Left lobe of liver (tissue), 2 donors: ENCODE measurements around the gene GPR162. TPM values are rescaled to one million over a fixed set of nuclear protein-coding genes. Genes with fewer than 3 reads are reported as not detected.

Experiments
- ATAC-seq: fragments of 200-7000 bp; cut with Tn5 transposase; one replicate; pipeline ENCODE4 v1.9.1; 2020; ENCODE audit warnings: mild to moderate bottlenecking, moderate library complexity
- DNase-seq: peaks from one replicate; pipeline ENCODE4 v3.0.0-alpha.2; 2020; ENCODE audit warnings: low spot score
- total RNA-seq: library from RNA; stranded (reverse); gene quantifications from one replicate; pipeline ENCODE4 v1.2.1, GENCODE V29; 2021
- donor health status: DM: no; HTN: no; CAD: no; lungs with moderate emphysema.
- donor health status: DM: no; HTN: yes; CAD: no.

GPR162 gene
- total RNA-seq = 1.3 TPM

DNA sequence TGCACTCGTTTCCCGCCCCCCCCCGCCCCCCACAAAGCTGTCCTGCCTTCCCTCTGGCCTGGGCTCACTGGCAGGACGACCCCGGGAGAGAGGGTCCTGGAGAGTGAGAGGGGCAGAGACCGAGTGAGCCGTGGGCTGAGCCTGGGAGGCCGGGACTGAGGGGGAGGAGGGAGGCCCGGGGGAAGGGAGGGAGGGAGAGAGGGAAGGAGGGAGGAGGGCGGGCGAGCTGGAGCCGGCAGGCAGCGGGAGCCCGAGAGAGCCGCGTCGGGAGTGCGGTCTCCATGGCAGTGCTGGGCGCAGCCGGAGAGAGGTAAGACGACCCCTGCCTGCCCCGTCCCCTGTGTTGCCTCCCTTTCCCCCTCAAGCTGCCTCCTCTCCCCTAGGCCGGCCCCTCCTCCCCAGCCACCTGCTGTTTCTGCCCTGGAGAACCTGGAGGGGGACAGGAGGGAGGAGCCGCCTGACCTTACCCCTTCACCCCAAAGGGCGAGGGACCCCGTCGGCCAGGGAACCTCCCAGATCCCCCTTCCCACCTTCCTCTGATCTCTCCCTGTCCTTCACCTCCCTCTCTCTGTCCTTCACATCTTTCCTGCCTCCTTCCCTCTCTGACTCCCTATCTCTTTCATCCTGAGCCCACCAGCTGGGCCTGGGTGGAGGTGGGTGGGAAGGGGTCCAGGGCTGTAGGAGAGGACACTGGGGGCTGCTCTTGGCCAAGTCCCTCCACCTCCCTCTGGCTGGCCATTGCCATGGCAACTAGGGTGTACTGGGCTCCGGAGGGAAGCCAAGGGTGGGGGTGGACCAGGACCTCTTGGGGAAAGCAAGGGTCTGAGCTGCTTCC is at the start of gene GPR162:
GPR162 (plus strand) TSS at position 231 of the 835 bp plus-strand sequence. CDS start 2,078 bp downstream, outside the sequence.
- ATAC-seq = peak; percentile 37
- DNase-seq = no peak

DNA sequence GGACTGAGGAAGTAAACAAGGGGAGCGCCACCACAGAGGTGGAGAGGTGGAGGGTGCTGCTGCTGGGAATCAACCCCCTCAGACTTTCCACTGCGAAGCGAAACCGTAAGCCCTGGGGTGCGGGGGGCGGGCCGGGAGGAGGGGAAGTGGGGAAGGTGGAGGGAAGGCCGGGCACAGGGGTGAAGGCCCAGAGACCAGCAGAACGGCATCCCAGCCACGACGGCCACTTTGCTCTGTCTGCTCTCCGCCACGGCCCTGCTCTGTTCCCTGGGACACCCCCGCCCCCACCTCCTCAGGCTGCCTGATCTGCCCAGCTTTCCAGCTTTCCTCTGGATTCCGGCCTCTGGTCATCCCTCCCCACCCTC is 49.3 kb upstream of the GPR162 start, which contains the start of gene LAG3:
LAG3 (plus strand) TSS at position 190 of the 365 bp plus-strand sequence. CDS start 333 bp downstream, outside the sequence.
- peak; percentile 12 for ATAC-seq

GRCh38 chr12:6772726-6773589 is 48.7 kb upstream of the GPR162 start:
- DNase-seq = no peak
- no peak for ATAC-seq

More for the DNA sequence above, 49.3 kb upstream of the GPR162 start, which contains the start of gene LAG3:
- DNase-seq = no peak

GRCh38 chr12:6773590-6774351 is 47.9 kb upstream of the GPR162 start:
- no peak for DNase-seq

GRCh38 chr12:6774499-6775062 is 47.0 kb upstream of the GPR162 start:
- no peak for DNase-seq
- ATAC-seq = no peak

More at GRCh38 chr12:6773590-6774351, 47.9 kb upstream of the GPR162 start:
- no peak for ATAC-seq

DNA sequence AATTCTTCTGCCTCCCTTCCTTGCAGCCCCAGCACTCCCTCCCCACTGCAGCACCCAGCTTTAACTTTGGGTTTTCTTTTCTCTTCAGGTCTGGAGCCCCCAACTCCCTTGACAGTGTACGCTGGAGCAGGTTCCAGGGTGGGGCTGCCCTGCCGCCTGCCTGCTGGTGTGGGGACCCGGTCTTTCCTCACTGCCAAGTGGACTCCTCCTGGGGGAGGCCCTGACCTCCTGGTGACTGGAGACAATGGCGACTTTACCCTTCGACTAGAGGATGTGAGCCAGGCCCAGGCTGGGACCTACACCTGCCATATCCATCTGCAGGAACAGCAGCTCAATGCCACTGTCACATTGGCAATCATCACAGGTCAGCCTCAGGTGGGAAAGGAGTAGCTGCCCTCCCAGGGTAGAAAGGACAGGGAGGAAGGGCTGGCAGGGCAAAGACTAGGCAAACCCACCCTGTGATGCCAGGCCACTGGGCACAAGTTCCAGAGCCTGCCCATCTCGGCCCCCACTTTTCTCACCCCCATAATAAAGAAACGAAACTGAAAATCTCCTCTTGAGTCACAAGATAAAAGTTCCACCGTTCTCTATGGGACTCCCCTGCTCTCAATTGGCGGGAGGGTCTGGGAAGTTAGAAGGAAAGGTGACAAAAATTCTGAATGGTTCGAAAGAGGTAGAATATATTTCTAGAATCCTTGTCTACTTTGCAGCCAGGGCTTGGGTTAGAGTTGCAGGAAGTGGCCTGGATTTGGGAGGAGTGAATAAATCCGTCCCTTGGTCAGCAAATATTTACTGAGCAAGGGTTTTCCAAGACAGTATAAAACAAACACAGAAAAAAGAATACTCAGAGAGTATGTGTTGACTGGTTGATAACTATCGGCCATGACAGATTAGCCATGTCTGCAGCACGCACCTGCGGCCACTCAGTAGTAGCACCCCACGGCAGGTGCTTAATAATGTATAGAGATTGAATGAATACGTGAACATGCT is 46.1 kb upstream of the GPR162 start:
- ATAC-seq = peak; percentile 19
- DNase-seq = no peak

GRCh38 chr12:6777386-6777785 is 44.2 kb upstream of the GPR162 start:
- no peak for ATAC-seq
- no peak for DNase-seq

- ATAC-seq (peak; percentile 26), DNase-seq (no peak)
Observed at GRCh38 chr12:6778217-6778573, 43.4 kb upstream of the GPR162 start.

DNA sequence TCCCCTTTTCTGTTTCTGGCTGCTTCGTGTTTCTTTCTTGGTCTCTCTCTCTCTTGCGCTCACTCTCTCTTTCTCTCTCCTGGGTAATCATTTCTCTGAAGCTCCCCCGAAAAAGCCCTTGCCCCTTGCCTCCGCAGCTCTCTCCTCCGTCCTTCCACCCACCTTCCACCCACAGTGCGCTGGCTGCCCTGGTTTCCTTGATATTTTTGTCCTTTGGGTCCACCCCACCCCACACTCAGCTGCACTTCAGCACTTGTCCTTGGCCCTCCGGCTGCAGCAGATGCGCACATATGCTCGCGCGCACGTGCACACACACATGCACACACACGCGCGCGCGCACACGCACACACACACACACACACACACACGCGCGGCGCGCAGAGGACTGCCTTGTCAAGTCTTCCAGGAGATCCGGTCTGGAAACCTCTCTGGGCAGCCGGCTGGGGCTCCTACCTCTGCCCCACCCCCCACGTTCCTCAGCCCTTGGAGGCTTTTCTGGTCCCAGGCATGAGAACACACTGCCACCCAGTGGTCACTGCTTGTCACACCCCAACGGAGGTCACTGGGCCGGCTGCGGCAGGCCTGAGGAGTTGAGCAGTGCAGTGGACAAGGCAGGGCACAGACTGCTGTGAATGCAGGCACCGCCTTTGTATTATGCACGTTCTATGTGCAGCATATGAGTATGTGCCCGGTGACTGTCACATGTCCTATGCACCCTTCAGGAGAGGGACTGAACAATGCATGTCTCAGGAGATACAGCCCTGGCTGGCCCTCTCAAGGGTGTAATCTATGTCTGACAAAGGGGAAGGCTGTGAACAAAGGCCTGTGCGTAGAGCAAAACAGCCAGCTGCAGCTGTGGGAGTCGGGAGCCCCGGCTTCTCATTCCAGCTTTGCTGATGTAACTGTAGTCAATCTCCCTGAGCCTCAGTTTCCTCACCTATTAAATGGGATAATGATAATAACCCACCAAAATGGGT is 42.8 kb upstream of the GPR162 start:
- ATAC-seq = peak; percentile 90
- peak; percentile 97 for DNase-seq

DNA sequence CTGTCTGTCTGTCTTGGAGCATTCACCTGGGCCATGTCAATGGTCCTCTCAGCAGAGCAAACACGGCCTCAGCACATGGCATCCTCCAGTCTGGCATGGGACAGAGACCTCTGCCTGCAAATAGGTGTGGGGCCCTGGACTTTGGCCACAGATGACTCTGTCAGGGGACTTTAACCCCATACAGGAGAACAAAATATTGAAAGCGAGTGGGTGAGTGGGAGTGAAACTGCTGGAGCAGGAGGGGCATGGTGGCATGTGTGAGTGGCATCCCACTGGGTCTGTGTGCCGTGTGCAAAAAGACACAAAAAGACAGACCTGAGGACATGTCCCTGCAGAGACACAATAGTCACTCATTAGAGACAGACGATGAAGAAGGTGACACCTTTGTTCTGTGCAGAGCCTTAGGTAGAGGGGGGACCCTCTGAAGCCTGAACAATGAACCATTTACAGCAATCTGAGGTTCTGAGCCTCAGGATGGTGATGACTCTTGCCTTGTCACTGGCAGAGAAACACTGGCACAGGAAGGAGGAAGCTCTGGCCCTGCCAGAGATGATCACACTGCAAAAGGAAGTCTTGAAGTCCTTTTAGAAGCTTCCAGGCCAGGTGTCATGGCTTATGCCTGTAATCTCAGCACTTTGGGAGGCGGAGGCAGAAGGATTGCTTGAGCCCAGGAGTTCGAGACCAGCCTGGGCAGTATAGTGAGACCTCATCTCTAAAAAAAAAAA is 41.8 kb upstream of the GPR162 start:
- ATAC-seq (peak; percentile 66), DNase-seq (peak; percentile 90)

DNA sequence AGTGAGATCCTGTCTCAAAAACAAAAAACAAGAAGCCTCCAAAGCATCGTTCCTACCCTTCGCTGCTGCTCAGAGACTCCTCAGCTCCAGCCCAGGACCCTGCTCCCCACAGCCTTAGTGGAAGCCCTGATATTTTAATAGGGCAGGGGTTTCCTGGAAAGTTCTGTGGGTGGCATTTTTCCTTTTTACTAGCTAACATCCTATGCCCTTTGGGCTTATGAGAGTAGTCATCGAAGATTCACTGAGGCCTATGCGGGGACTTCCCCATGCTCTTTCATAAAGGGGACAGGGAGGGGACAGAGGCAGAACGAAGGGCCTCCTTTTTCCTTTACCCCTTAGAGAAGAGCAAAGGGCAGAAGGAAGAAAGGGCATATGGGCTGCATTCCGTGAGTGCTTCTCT is 41.0 kb upstream of the GPR162 start:
- DNase-seq = no peak
- ATAC-seq = no peak

DNA sequence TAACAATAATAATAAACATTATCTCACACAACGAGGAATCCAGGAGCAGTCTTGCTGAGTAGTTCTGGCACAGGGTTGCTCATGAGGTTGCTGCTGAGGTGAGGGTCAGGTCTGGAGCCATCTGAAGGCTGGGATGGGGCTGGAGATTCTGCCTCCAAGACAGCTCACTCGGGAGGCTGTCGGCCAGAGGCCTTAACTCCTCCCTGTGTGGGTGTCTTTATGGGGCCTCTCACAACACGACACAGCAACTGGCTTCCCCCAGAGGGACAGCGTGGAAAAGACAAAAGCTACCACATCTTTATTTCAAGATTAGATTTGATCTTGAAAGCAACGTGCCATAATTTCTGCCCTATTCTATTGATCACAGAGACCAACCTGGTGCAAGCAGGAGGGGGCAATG is 39.5 kb upstream of the GPR162 start:
- ATAC-seq (no peak), DNase-seq (no peak)

DNA sequence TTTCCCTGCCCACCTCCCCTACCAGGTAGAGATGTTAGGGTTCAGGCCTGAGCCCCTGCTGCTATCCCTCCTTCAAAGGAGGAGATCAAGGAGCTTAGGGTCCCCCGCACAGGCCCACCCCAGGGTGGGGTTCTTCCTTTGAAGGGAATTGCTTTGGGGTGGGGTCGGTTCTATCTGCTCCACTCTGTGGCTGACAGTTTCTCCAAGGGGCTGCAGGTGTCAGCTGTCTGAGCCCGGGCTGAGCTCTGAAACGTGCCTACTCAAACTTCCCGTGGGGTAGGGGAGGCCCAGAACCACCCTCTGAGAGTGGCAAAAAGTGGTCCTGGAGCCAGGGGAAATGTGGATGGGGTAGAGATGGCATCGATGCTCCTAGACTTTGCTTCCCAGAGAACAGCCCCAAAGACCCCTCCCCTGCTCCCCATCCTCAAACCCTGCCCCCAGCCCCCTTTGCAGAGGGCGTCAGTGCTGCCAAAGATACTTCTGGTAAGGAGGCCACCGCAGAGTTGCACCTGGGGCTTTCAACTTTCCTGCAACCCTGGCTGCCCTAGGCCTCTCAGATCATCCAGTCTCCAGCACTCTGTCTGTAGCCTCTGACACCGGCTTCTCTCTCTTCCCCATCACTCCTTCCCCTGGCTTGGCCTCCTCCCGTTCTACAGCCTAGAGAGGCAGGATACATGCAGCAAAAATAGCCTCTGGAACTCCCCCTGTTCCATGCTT is 38.6 kb upstream of the GPR162 start:
- ATAC-seq (no peak), DNase-seq (no peak)

DNA sequence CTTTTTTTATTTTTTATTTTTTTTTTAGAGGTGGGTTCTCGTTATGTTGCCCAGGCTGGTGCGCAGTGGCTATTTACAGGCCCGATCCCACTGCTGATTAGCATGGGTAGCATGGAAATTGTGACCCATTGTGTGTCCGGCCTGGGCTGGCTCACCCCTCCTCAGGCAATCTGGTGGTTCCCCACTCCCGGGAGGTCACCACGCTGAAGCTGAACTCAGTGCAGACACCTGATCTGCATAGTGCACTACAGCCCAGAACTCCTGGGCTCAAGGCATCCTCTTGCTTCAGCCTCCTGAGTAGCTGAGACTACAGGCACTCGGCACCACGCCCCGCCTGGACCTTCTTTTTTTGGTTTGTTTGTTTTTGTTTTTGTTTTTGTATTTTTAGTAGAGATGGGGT is 37.8 kb upstream of the GPR162 start:
- DNase-seq = no peak
- ATAC-seq = no peak

DNA sequence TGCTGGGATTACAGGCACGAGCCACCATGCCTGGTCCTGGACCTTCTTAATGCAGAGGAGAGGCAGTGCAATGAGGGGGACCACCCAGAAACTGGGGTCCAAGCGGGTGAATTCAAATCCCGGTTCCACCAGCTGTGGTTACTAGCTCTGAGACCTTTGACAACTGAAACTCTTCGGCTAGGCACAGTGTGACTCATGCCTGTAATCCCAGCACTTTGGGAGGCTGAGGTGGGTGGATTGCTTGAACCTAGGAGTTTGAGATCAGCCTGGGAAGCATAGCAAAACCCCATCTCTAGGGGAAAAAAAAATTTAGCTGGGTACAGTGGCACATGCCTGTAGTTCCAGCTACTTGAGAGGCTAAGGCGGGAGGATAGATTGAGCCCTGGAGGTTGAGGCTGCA is 37.3 kb upstream of the GPR162 start:
- ATAC-seq = no peak
- no peak for DNase-seq

DNA sequence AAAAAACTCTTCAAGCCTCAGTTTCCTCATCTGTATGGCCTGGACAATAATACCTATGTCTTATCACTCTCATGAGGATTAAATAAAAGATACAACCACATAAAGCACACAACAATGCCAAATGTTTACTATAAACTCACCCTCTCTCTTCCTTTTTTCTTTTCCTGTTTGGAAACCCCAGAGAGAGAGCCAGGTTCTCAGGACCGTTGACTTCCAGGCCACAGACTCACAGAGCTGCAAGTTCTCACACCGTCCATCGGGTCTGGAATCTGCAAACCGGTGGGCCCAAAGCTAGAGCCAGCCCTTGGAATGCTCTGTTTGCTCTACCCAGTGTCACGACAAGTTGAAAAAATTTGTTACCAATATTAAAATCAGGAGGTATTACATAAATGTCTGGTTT is 36.9 kb upstream of the GPR162 start:
- ATAC-seq = no peak
- DNase-seq = no peak
